HFFc6 (cell line): ENCODE results near the gene TRAPPC3L. TPM values are rescaled to one million over a fixed set of nuclear protein-coding genes. Genes with fewer than 3 reads are reported as not detected.

Source experiments
- DNase-seq: peaks from one replicate; pipeline ENCODE4 v3.0.0-alpha.2; 2018
- H3K27ac Mint-ChIP-seq: 2 replicates; pipeline ENCODE4 v1.8.0; 2020; ENCODE audit warnings: mild to moderate bottlenecking, mixed read lengths
- H3K27me3 Mint-ChIP-seq: 2 replicates; pipeline ENCODE4 v1.8.0; 2021; ENCODE audit warnings: mild to moderate bottlenecking, moderate library complexity, mixed read lengths; ENCODE audit not compliant: insufficient read depth
- H3K36me3 Mint-ChIP-seq: 2 replicates; pipeline ENCODE4 v1.8.0; 2021; ENCODE audit warnings: low read depth, mixed read lengths
- H3K4me1 Mint-ChIP-seq: 2 replicates; pipeline ENCODE4 v1.8.0; 2020; ENCODE audit warnings: low read depth, mixed read lengths
- H3K4me3 Mint-ChIP-seq: 2 replicates; pipeline ENCODE4 v1.8.0; 2020; ENCODE audit warnings: mild to moderate bottlenecking, moderate library complexity, mixed read lengths
- H3K9me3 Mint-ChIP-seq: 2 replicates; pipeline ENCODE4 v1.8.0; 2020; ENCODE audit warnings: mild to moderate bottlenecking, mixed read lengths
- long read RNA-seq: library from polyadenylated mRNA; unstranded; transcript quantifications from one replicate; pipeline ENCODE4 v2.0.0, GENCODE V29; 2019
- total RNA-seq, 6 experiments: library from RNA; stranded (reverse); fragmentation: NEBNext Ultra II Directional; extraction: Animal tissue kit (Norgen Biotek cat#: 25700); gene quantifications; 2 replicates in 1 of 6; 3 replicates in 5 of 6; pipeline ENCODE4 v1.2.3, GENCODE V29; 2021
- TF ChIP-seq, protein P1 (sequence below): fragments of 200-600 bp; sonication (generic); IDR thresholded peaks from 2 replicates; pipeline ENCODE4 v1.5.0; 2021; ENCODE audit warnings: antibody characterized with exemption, mild to moderate bottlenecking

The TRAPPC3L gene
- under 1 TPM; 0.15 to 0.45 (median 0.32) TPM for total RNA-seq
- long read RNA-seq, partial matches to known transcripts = 0 of 1 reads
- long read RNA-seq, other reads (novel, unspliced or antisense) = 1 of 1 reads

DNA sequence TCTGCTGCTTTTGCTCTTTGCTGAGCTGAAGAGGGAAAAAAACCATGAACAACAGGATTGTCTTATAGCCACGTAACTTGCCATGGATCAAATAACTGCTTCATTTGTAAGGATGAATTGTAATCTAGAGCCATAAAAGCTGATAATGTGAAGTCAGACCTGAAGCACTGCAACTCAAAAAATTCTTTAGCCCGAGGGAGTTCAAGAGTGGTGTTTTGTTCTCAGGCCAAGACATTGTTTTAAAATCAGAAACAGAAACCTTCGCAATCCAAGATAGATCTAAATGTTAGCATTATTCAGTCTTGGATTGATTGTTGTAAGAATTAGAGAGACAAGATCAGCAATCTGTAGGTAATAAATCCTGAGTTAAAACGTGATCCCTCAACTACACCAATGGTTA, at the start of gene TRAPPC3L:
TRAPPC3L (minus strand) TSS at position 34 of the 400 bp plus-strand sequence. CDS start 170 bp downstream, outside the sequence.
- Mint-ChIP-seq H3K4me3 (peak within 1 kb of the TSS; percentile 80), H3K9me3 (no peaks in the 10 kb centered on the region)

DNA sequence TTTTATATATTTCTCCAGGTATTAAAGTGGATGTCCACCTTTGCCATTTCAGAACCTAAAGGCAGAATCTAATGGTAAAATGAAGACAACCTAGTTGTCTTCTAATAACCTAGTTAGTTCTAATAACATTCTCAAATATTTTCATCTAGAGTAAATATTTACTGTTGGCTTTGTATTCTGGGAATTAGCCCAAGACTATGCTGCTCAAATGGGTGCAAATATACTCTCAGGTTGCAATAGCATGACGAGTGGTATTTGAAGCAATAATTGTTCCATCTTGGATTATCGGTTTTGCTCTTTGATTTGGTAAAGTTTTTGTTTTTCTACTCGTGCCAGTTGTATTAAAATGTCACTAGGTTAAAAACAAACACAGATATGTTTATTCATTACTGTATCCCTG, 49.8 kb upstream of the TRAPPC3L start:
- no peak overlapping the region for H3K4me3 Mint-ChIP-seq
- TF ChIP-seq, protein P1, sequence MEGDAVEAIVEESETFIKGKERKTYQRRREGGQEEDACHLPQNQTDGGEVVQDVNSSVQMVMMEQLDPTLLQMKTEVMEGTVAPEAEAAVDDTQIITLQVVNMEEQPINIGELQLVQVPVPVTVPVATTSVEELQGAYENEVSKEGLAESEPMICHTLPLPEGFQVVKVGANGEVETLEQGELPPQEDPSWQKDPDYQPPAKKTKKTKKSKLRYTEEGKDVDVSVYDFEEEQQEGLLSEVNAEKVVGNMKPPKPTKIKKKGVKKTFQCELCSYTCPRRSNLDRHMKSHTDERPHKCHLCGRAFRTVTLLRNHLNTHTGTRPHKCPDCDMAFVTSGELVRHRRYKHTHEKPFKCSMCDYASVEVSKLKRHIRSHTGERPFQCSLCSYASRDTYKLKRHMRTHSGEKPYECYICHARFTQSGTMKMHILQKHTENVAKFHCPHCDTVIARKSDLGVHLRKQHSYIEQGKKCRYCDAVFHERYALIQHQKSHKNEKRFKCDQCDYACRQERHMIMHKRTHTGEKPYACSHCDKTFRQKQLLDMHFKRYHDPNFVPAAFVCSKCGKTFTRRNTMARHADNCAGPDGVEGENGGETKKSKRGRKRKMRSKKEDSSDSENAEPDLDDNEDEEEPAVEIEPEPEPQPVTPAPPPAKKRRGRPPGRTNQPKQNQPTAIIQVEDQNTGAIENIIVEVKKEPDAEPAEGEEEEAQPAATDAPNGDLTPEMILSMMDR = no peak
- H3K9me3 Mint-ChIP-seq = no peaks in the 10 kb centered on the region
- H3K36me3 Mint-ChIP-seq = peaks cover 54% of the 10 kb centered on the region
- no peaks in the 10 kb centered on the region for H3K27me3 Mint-ChIP-seq
- DNase-seq = no peak
- H3K27ac Mint-ChIP-seq = no peak overlapping the region
- H3K4me1 Mint-ChIP-seq = no peaks in the 10 kb centered on the region

More for the DNA sequence above, at the start of gene TRAPPC3L:
- Mint-ChIP-seq H3K27ac (peak within 1 kb of the TSS; percentile 75), H3K27me3 (no peaks in the 10 kb centered on the region), H3K36me3 (no peaks in the 10 kb centered on the region), H3K4me1 (peaks cover 42% of the 10 kb centered on the region)
- TF ChIP-seq, protein P1 = no peak
- no peak for DNase-seq

DNA sequence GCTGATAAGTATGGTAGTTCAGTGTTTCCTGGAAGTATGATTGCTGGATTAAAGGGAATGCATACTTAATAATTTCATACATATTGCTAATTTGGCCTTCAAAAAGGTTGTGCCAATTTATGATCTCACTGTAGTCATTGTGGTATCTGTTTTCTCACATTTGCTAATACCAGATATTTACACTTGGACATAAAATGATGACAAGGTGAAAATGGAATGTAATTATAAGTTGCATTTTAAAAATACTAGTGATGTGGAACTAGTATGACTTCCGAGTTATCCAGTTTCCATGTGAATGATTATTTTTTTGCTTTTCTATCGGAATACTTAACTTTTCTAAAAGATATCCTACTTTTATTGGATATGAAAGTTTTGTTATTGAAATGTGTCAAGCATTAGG, 41.3 kb upstream of the TRAPPC3L start:
- Mint-ChIP-seq H3K9me3 (no peaks in the 10 kb centered on the region), H3K27ac (no peak overlapping the region), H3K4me3 (no peak overlapping the region), H3K4me1 (peaks cover under 1% of the 10 kb centered on the region; the same call in 1 of the 2 replicates), H3K36me3 (peaks cover 40% of the 10 kb centered on the region), H3K27me3 (no peaks in the 10 kb centered on the region)
- TF ChIP-seq, protein P1 = no peak
- no peak for DNase-seq

DNA sequence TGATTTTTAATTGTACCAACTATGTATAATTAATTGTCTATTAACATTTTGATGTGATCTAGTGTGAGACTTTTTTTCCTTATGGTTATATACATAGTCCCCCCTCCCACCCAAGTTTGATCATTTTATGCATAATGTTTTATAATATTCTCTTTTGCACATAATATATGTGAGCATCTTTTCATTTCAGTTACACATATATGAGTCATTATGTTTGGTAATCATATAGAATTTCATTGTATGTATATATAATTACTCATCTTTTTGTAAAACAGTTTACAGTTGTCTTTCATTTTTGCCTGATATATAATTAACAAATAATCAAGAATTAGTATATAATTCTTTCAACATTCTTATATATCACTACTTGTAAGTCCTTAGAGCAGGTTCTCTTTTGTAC, 40.8 kb upstream of the TRAPPC3L start:
- Mint-ChIP-seq H3K27me3 (no peaks in the 10 kb centered on the region), H3K4me1 (peaks cover 5% of the 10 kb centered on the region; the same call in 1 of the 2 replicates), H3K9me3 (no peaks in the 10 kb centered on the region), H3K27ac (no peak overlapping the region), H3K36me3 (peaks cover 40% of the 10 kb centered on the region), H3K4me3 (no peak overlapping the region)
- DNase-seq = no peak
- TF ChIP-seq, protein P1 = no peak

DNA sequence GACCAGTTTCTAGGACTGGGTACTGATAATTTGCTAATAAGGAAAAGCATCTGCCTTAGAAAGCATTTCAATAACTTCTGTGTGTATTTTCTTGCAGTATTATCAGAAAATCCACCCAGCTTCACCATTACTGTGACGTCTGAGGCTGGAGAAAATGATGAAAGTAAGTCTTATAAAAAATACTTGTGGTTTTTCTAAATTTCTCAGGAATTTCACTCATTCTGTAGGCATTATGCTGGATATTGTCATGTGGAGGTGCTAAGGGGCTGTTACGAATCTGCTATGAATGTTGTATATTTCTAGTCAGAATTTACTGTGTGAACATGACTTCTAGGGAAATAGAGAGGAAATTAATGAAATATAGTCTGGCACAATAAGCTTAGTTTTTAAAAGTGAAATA, 34.7 kb upstream of the TRAPPC3L start:
- Mint-ChIP-seq H3K36me3 (peaks cover 31% of the 10 kb centered on the region), H3K9me3 (no peaks in the 10 kb centered on the region), H3K27me3 (peaks cover 2% of the 10 kb centered on the region; the same call in 1 of the 2 replicates), H3K4me3 (peak overlapping the region; percentile 28), H3K4me1 (peaks cover 53% of the 10 kb centered on the region), H3K27ac (peak overlapping the region; percentile 52)
- TF ChIP-seq, protein P1 = no peak
- peak; percentile 57 for DNase-seq
